22Rv1 (cell line): Measurements from ENCODE around the gene MTA1.

Experiments
- ZFX ChIP-seq: fragments of 450-650 bp; IDR thresholded peaks from 2 replicates; pipeline ENCODE4 v1.6.1; 2017; ENCODE audit warnings: antibody characterized with exemption, borderline replicate concordance
- TF ChIP-seq, protein P1 (sequence below): fragments of 450-650 bp; IDR thresholded peaks from 2 replicates; pipeline ENCODE4 v1.5.1; 2017; ENCODE audit warnings: mild to moderate bottlenecking

DNA sequence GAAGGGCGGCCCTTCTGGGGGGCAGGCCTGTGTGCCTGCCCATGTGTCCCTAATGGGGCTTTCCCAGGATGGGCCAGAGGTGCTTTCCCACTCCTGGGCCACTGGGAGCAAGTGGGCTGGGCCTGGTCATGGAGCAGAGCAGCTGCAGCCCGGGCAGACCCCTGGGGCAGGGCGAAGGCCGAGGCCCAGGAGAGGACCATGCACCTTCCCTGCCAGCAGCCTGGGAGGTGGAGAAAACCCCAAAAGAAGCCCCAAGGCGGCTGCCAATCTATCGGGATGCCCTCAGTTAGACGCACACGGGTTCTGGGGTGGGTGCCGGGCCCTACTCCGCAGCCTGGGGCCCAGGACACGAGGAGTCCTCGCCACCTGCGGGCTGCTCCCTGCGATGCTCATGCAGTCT, 38.9 kb downstream of the MTA1 start:
- TF ChIP-seq, protein P1, sequence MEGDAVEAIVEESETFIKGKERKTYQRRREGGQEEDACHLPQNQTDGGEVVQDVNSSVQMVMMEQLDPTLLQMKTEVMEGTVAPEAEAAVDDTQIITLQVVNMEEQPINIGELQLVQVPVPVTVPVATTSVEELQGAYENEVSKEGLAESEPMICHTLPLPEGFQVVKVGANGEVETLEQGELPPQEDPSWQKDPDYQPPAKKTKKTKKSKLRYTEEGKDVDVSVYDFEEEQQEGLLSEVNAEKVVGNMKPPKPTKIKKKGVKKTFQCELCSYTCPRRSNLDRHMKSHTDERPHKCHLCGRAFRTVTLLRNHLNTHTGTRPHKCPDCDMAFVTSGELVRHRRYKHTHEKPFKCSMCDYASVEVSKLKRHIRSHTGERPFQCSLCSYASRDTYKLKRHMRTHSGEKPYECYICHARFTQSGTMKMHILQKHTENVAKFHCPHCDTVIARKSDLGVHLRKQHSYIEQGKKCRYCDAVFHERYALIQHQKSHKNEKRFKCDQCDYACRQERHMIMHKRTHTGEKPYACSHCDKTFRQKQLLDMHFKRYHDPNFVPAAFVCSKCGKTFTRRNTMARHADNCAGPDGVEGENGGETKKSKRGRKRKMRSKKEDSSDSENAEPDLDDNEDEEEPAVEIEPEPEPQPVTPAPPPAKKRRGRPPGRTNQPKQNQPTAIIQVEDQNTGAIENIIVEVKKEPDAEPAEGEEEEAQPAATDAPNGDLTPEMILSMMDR = no peak
- no peak for TF ChIP-seq ZFX
